H9 (cell line): ENCODE results near the gene FLT3. TPM values are rescaled to one million over a fixed set of nuclear protein-coding genes. Genes with fewer than 3 reads are reported as not detected.

Source experiments
- DNase-seq: peaks from one replicate; pipeline ENCODE4 v3.0.0-alpha.2; 2017
- H2AFZ ChIP-seq: one replicate; pipeline ENCODE4 v1.6.1; 2013; ENCODE audit warnings: mild to moderate bottlenecking, low read length, control low read depth, moderate library complexity
- H2AK5ac ChIP-seq: 2 replicates; pipeline ENCODE4 v1.6.1; 2013; ENCODE audit warnings: low read length, control low read depth, mixed read lengths; ENCODE audit not compliant: insufficient read length
- H2BK120ac ChIP-seq: one replicate; pipeline ENCODE4 v1.6.1; 2013; ENCODE audit warnings: low read depth, mild to moderate bottlenecking, low read length, control low read depth, inconsistent platforms; ENCODE audit not compliant: poor library complexity, severe bottlenecking
- H2BK12ac ChIP-seq: 2 replicates; pipeline ENCODE4 v1.6.1; 2013; ENCODE audit warnings: low read length, control low read depth, mixed read lengths, low read depth; ENCODE audit not compliant: insufficient read length
- H2BK15ac ChIP-seq: 2 replicates; pipeline ENCODE4 v1.6.1; 2013; ENCODE audit warnings: low read depth, low read length, control low read depth
- H2BK20ac ChIP-seq: one replicate; pipeline ENCODE4 v1.6.1; 2013; ENCODE audit warnings: low read depth, mild to moderate bottlenecking, low read length, control low read depth, inconsistent platforms; ENCODE audit not compliant: poor library complexity, severe bottlenecking
- H2BK5ac ChIP-seq: 2 replicates; pipeline ENCODE4 v1.6.1; 2013; ENCODE audit warnings: low read length, control low read depth, mixed read lengths; ENCODE audit not compliant: insufficient read length
- H3K14ac ChIP-seq: 2 replicates; pipeline ENCODE4 v1.6.1; 2013; ENCODE audit warnings: low read length, control low read depth; ENCODE audit not compliant: insufficient read depth
- H3K18ac ChIP-seq: 2 replicates; pipeline ENCODE4 v1.6.1; 2013; ENCODE audit warnings: low read depth, mild to moderate bottlenecking, mixed read lengths, low read length, control low read depth; ENCODE audit not compliant: insufficient read length
- H3K23ac ChIP-seq: 2 replicates; pipeline ENCODE4 v1.6.1; 2013; ENCODE audit warnings: low read length, control low read depth, mixed read lengths, low read depth; ENCODE audit not compliant: insufficient read length
- H3K23me2 ChIP-seq: 2 replicates; pipeline ENCODE4 v1.6.1; 2013; ENCODE audit warnings: low read depth, mild to moderate bottlenecking, mixed read lengths, low read length, control low read depth; ENCODE audit not compliant: insufficient read length, poor library complexity, severe bottlenecking
- H3K27ac ChIP-seq: 2 replicates; pipeline ENCODE4 v1.5.1; 2013; ENCODE audit warnings: low read length, control low read depth, mixed read lengths, low read depth; ENCODE audit not compliant: insufficient read length
- H3K27me3 ChIP-seq: 2 replicates; pipeline ENCODE4 v1.6.1; 2013; ENCODE audit warnings: low read length, control low read depth, inconsistent platforms; ENCODE audit not compliant: insufficient read depth
- H3K4ac ChIP-seq: 2 replicates; pipeline ENCODE4 v1.6.1; 2013; ENCODE audit warnings: low read depth, mild to moderate bottlenecking, control low read depth, inconsistent platforms, low read length, moderate library complexity
- H3K4me1 ChIP-seq: 2 replicates; pipeline ENCODE4 v1.6.1; 2013; ENCODE audit warnings: low read length, control low read depth, inconsistent platforms; ENCODE audit not compliant: insufficient read depth
- H3K4me2 ChIP-seq: 2 replicates; pipeline ENCODE4 v1.6.1; 2013; ENCODE audit warnings: low read length, control low read depth, mixed read lengths; ENCODE audit not compliant: insufficient read length, insufficient read depth
- H3K56ac ChIP-seq: 2 replicates; pipeline ENCODE4 v1.6.1; 2013; ENCODE audit warnings: low read depth, mild to moderate bottlenecking, mixed read lengths, low read length, control low read depth; ENCODE audit not compliant: insufficient read length
- H3K79me1 ChIP-seq: 2 replicates; pipeline ENCODE4 v1.6.1; 2013; ENCODE audit warnings: low read depth, mild to moderate bottlenecking, moderate library complexity, low read length, control low read depth, inconsistent platforms; ENCODE audit not compliant: insufficient read depth, poor library complexity, severe bottlenecking
- H3K79me2 ChIP-seq: 2 replicates; pipeline ENCODE4 v1.6.1; 2013; ENCODE audit warnings: low read length, control low read depth, inconsistent platforms; ENCODE audit not compliant: insufficient read depth
- H3K9ac ChIP-seq: 2 replicates; pipeline ENCODE4 v1.6.1; 2013; ENCODE audit warnings: low read length, control low read depth, mixed read lengths; ENCODE audit not compliant: insufficient read length; ENCODE audit errors: extremely low read depth
- H3K9me3 ChIP-seq: one replicate; pipeline ENCODE4 v1.6.1; 2013; ENCODE audit warnings: low read depth, low read length, inconsistent platforms; ENCODE audit not compliant: control insufficient read depth
- H3T11ph ChIP-seq: one replicate; pipeline ENCODE4 v1.6.1; 2013; ENCODE audit warnings: mild to moderate bottlenecking, low read length, control low read depth, inconsistent platforms
- H4K20me1 ChIP-seq: one replicate; pipeline ENCODE4 v1.6.1; 2013; ENCODE audit not compliant: control insufficient read depth, insufficient read length, insufficient read depth
- H4K5ac ChIP-seq: 2 replicates; pipeline ENCODE4 v1.6.1; 2013; ENCODE audit warnings: low read depth, mild to moderate bottlenecking, mixed read lengths, low read length, control low read depth; ENCODE audit not compliant: insufficient read length
- H4K8ac ChIP-seq: replicated peaks from 2 replicates; pipeline ENCODE4 v1.6.1; 2013; ENCODE audit warnings: low read length, control low read depth, mixed read lengths, low read depth; ENCODE audit not compliant: insufficient read length
- H4K91ac ChIP-seq: 2 replicates; pipeline ENCODE4 v1.6.1; 2013; ENCODE audit warnings: low read depth, mild to moderate bottlenecking, moderate library complexity, mixed read lengths, low read length, control low read depth; ENCODE audit not compliant: insufficient read length
- H3K27ac Mint-ChIP-seq, 3 experiments: 2 replicates in 2 of 3; 3 replicates in 1 of 3; pipeline ENCODE4 v1.8.0; 2020 to 2021; ENCODE audit warnings: mixed read lengths in 3 of 3, mild to moderate bottlenecking in 1 of 3, moderate library complexity in 1 of 3
- H3K27me3 Mint-ChIP-seq: 2 replicates; pipeline ENCODE4 v1.8.0; 2021; ENCODE audit warnings: low read depth, mild to moderate bottlenecking, moderate library complexity, mixed read lengths
- H3K36me3 Mint-ChIP-seq, 3 experiments: 2 replicates in 2 of 3; 3 replicates in 1 of 3; pipeline ENCODE4 v1.8.0; 2020 to 2021; ENCODE audit warnings: low read depth in 3 of 3, mixed read lengths in 3 of 3; ENCODE audit not compliant: insufficient read depth in 1 of 3
- H3K4me1 Mint-ChIP-seq, 2 experiments: 2 replicates each; pipeline ENCODE4 v1.8.0; 2020; ENCODE audit warnings: mixed read lengths in 2 of 2
- H3K4me3 Mint-ChIP-seq, 2 experiments: 2 replicates in 1 of 2; 3 replicates in 1 of 2; pipeline ENCODE4 v1.8.0; 2020 to 2021; ENCODE audit warnings: mild to moderate bottlenecking in 2 of 2, mixed read lengths in 2 of 2, moderate library complexity in 1 of 2
- H3K9me3 Mint-ChIP-seq, 2 experiments: 2 replicates in 1 of 2; 3 replicates in 1 of 2; pipeline ENCODE4 v1.8.0; 2020; ENCODE audit warnings: mild to moderate bottlenecking in 2 of 2, mixed read lengths in 2 of 2, moderate library complexity in 1 of 2
- WGBS: extraction: QIAGEN DNeasy Blood & Tissue Kit; methylation state at CpG from one replicate; pipeline ENCODE4 v1.1.7; 2013; ENCODE audit warnings: missing lambda C conversion rate, low lambda C conversion rate, mixed read lengths; ENCODE audit not compliant: insufficient read length; ENCODE audit errors: extremely low coverage; 5-methylcytosine and 5-hydroxymethylcytosine counted together
- long read RNA-seq: library from polyadenylated mRNA; unstranded; transcript quantifications from one replicate; pipeline ENCODE4 v2.0.0, GENCODE V29; 2020
- total RNA-seq: library from RNA; stranded (reverse); gene quantifications from 2 replicates; pipeline ENCODE4 v1.2.1, GENCODE V29; 2021
- TF ChIP-seq, protein P1 (sequence below): fragments of 200-600 bp; sonication (generic); conservative IDR thresholded peaks from 3 replicates; pipeline ENCODE4 v1.8.0; 2021; ENCODE audit warnings: antibody characterized with exemption, mild to moderate bottlenecking

FLT3 gene
- total RNA-seq, result 0.33 and 0.44 TPM in 2 replicates
- long read RNA-seq, partial matches to known transcripts, result 1 of 3 reads
- long read RNA-seq, other reads (novel, unspliced or antisense), result 1 of 3 reads

- TF ChIP-seq, protein P1, sequence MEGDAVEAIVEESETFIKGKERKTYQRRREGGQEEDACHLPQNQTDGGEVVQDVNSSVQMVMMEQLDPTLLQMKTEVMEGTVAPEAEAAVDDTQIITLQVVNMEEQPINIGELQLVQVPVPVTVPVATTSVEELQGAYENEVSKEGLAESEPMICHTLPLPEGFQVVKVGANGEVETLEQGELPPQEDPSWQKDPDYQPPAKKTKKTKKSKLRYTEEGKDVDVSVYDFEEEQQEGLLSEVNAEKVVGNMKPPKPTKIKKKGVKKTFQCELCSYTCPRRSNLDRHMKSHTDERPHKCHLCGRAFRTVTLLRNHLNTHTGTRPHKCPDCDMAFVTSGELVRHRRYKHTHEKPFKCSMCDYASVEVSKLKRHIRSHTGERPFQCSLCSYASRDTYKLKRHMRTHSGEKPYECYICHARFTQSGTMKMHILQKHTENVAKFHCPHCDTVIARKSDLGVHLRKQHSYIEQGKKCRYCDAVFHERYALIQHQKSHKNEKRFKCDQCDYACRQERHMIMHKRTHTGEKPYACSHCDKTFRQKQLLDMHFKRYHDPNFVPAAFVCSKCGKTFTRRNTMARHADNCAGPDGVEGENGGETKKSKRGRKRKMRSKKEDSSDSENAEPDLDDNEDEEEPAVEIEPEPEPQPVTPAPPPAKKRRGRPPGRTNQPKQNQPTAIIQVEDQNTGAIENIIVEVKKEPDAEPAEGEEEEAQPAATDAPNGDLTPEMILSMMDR, result no peak
- Histone ChIP-seq H3K56ac (no peak within 1 kb of the TSS), H4K5ac (no peak within 1 kb of the TSS), H3K79me1 (no peaks in the 10 kb centered on the region), H2AK5ac (no peak within 1 kb of the TSS), H3T11ph (no peak within 1 kb of the TSS), H2BK20ac (no peak within 1 kb of the TSS), H2BK12ac (no peak within 1 kb of the TSS), H3K9ac (peak within 1 kb of the TSS; percentile 39), H2BK5ac (no peak within 1 kb of the TSS), H3K4ac (no peak within 1 kb of the TSS), H3K14ac (peak within 1 kb of the TSS; percentile 84), H3K23me2 (peaks cover 17% of the 10 kb centered on the region), H2BK120ac (no peak within 1 kb of the TSS), H3K27me3 (peaks cover 13% of the 10 kb centered on the region; the same call in 1 of the 2 replicates), H3K23ac (no peak within 1 kb of the TSS), H3K18ac (peak within 1 kb of the TSS; percentile 75), H3K4me2 (peak within 1 kb of the TSS; percentile 45), H3K4me1 (no peaks in the 10 kb centered on the region), H2AFZ (no peak within 1 kb of the TSS), H2BK15ac (no peak within 1 kb of the TSS), H3K27ac (no peak within 1 kb of the TSS), H3K79me2 (no peaks in the 10 kb centered on the region), H4K91ac (no peak within 1 kb of the TSS), H4K20me1 (no peaks in the 10 kb centered on the region), H4K8ac (no peak within 1 kb of the TSS), H3K9me3 (no peaks in the 10 kb centered on the region)
- Mint-ChIP-seq H3K27ac (no peak within 1 kb of the TSS; a peak in 1 of 7 replicates), H3K4me1 (peaks cover 9 to 10% of the 10 kb centered on the region in 2 experiments; a peak in 3 of 4 replicates), H3K27me3 (peaks cover 91% of the 10 kb centered on the region), H3K36me3 (no peaks in the 10 kb centered on the region), H3K9me3 (peaks cover 0 to 3% of the 10 kb centered on the region in 2 experiments; a peak in 1 of 5 replicates), H3K4me3 (peak within 1 kb of the TSS; percentile 62 to 83)
- no CpG with 5 or more reads among the region's 106 CpGs for WGBS
- peak; percentile 76 for DNase-seq
Measured at GRCh38 chr13:28100150-28101121, at the start of gene FLT3. TSS of gene FLT3 (minus strand) at chr13:28100576. CDS start at chr13:28100510, 66 bp downstream.
